ENCODE data around the gene RTL10.

RTL10 gene

GRCh38 chr22:19821523-19822300, 33.0 kb downstream of the RTL10 start:
- in situ Hi-C loops (cut with MboI; ENCODE audit: low sequenced_read_pairs, unreplicated experiment): no loop called here

GRCh38 chr22:19820880-19821522, 33.7 kb downstream of the RTL10 start:
- DNase-seq (ENCODE audit: low spot score): no peak
- in situ Hi-C loops (cut with MboI; ENCODE audit: low sequenced_read_pairs, unreplicated experiment): no loop called here
- no peak for TF ChIP-seq CTCF (IDR thresholded peaks at IDR 0.05; ENCODE audit: borderline replicate concordance, control extremely low read depth, extremely low read depth, insufficient read depth, missing control alignments)

More at GRCh38 chr22:19821523-19822300, 33.0 kb downstream of the RTL10 start:
- DNase-seq (ENCODE audit: low spot score): no peak
- no peak for TF ChIP-seq CTCF (IDR thresholded peaks at IDR 0.05; ENCODE audit: borderline replicate concordance, control extremely low read depth, extremely low read depth, insufficient read depth, missing control alignments)

GRCh38 chr22:19819911-19820879, 34.5 kb downstream of the RTL10 start:
- no peak for TF ChIP-seq CTCF (IDR thresholded peaks at IDR 0.05; ENCODE audit: borderline replicate concordance, control extremely low read depth, extremely low read depth, insufficient read depth, missing control alignments)
- no peak for DNase-seq (ENCODE audit: low spot score)
- in situ Hi-C loops (cut with MboI; ENCODE audit: low sequenced_read_pairs, unreplicated experiment): no loop called here

GRCh38 chr22:19819208-19819910, 35.3 kb downstream of the RTL10 start:
- DNase-seq (ENCODE audit: low spot score): no peak
- no peak for TF ChIP-seq CTCF (IDR thresholded peaks at IDR 0.05; ENCODE audit: borderline replicate concordance, control extremely low read depth, extremely low read depth, insufficient read depth, missing control alignments)
- in situ Hi-C loops (cut with MboI; ENCODE audit: low sequenced_read_pairs, unreplicated experiment): no loop called here

DNA sequence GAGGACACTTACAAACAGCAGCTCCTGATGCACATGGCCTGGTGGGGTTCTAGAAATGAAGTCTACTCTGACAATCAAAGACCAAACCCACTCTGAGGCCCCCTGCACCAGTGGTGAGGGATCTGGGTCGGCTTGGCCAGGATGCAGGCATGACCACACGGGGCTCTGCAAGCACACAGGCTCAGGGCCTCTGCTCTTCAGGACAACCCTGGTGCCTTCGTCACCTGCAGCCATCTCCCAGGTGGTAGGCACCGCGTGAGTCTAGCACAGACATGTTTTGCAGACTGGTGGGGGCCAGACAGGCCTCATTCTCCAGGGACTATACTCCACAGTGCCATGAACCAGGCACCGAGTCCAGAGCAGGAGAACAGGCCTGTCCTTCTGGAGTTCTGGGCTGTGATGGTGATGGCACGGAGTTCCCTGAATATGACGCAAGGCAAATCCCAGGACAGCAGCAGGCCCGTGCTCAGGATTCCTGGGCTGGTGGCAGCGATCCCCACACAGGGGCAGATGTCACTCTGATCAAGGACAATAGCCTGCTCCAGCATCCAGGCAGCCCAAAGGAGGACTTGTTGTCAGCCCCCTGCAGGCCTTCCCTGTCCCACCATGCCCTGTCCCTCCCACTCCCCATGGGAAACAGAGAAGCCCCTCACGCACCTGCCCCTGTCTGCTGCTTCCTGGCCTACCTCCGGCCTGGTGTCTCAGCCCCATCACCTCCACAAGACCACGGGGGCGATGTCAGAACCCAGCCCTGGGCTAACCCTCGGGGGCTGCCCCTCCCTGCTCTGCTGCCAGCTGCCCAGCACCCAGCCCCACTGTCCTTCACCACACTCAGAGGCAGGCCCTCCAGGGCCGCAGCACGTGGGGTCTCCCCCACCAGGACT, 36.1 kb downstream of the RTL10 start:
- DNase-seq (ENCODE audit: low spot score): no peak
- in situ Hi-C loops (cut with MboI; ENCODE audit: low sequenced_read_pairs, unreplicated experiment): no loop called here
- no peak for TF ChIP-seq CTCF (IDR thresholded peaks at IDR 0.05; ENCODE audit: borderline replicate concordance, control extremely low read depth, extremely low read depth, insufficient read depth, missing control alignments)

Measured in GM13976 (cell line).